Fibroblast of lung (primary cell): ENCODE data around the gene JAKMIP1. TPM values are rescaled to one million over a fixed set of nuclear protein-coding genes. Genes with fewer than 3 reads are reported as not detected.

Source experiments
- DNase-seq, 2 donors: peaks; one replicate each; pipeline versions ENCODE4 v3.0.0 to v3.0.0-alpha.2; 2010; ENCODE audit warnings: low read depth in 2 of 2
- H2AFZ ChIP-seq: 2 replicates; pipeline ENCODE4 v1.5.1; 2012; ENCODE audit warnings: low read length, control low read depth, inconsistent platforms
- H3K27ac ChIP-seq: 2 replicates; pipeline ENCODE4 v1.5.1; 2011; ENCODE audit warnings: low read length, control low read depth; ENCODE audit not compliant: insufficient read depth
- H3K27me3 ChIP-seq: 2 replicates; pipeline ENCODE4 v1.5.1; 2011; ENCODE audit warnings: mild to moderate bottlenecking, low read length; ENCODE audit not compliant: control insufficient read depth, insufficient read depth
- H3K36me3 ChIP-seq: 2 replicates; pipeline ENCODE4 v1.5.1; 2011; ENCODE audit warnings: low read length; ENCODE audit not compliant: control insufficient read depth, insufficient read depth
- H3K4me1 ChIP-seq: 2 replicates; pipeline ENCODE4 v1.5.1; 2011; ENCODE audit warnings: low read length; ENCODE audit not compliant: control insufficient read depth, insufficient read depth; ENCODE audit errors: extremely low read depth
- H3K4me2 ChIP-seq: 2 replicates; pipeline ENCODE4 v1.5.1; 2011; ENCODE audit warnings: low read length, control low read depth; ENCODE audit not compliant: insufficient read depth; ENCODE audit errors: extremely low read depth
- H3K4me3 ChIP-seq, 4 experiments: fragments of 200-600 bp in 1 of 4; sonication (generic) in 1 of 4; replicated peaks in 1 of 4; 2 replicates each; pipeline ENCODE4 v1.5.1; 2011 to 2016; ENCODE audit warnings: low read length in 4 of 4, low read depth in 3 of 4, mild to moderate bottlenecking in 3 of 4, control low read depth in 2 of 4, inconsistent platforms in 1 of 4, mixed read lengths in 1 of 4; ENCODE audit not compliant: insufficient read depth in 1 of 4; ENCODE audit errors: control extremely low read depth in 1 of 4
- H3K79me2 ChIP-seq: 2 replicates; pipeline ENCODE4 v1.5.1; 2012; ENCODE audit warnings: mild to moderate bottlenecking, low read length, inconsistent platforms; ENCODE audit not compliant: control insufficient read depth, insufficient read depth
- H3K9ac ChIP-seq: 2 replicates; pipeline ENCODE4 v1.5.1; 2011; ENCODE audit warnings: mild to moderate bottlenecking, low read length, control low read depth; ENCODE audit not compliant: insufficient read depth
- H3K9me3 ChIP-seq: 2 replicates; pipeline ENCODE4 v1.5.1; 2012; ENCODE audit warnings: low read depth, low read length; ENCODE audit not compliant: control insufficient read depth, insufficient read depth
- H4K20me1 ChIP-seq: 2 replicates; pipeline ENCODE4 v1.5.1; 2011; ENCODE audit warnings: low read length; ENCODE audit not compliant: control insufficient read depth, insufficient read depth; ENCODE audit errors: extremely low read depth
- CTCF ChIP-seq, 2 donors: IDR thresholded peaks in 1 of 2; conservative IDR thresholded peaks in 1 of 2; 1 replicate in 1 of 2; 2 replicates in 1 of 2; pipeline ENCODE4 v1.5.1; 2011 to 2012; ENCODE audit warnings: low read length in 2 of 2, control low read depth in 1 of 2, inconsistent platforms in 1 of 2, low read depth in 1 of 2, mild to moderate bottlenecking in 1 of 2
- EZH2 ChIP-seq: IDR thresholded peaks from 2 replicates; pipeline ENCODE4 v1.5.1; 2012; ENCODE audit warnings: low read length, control low read depth, mild to moderate bottlenecking; ENCODE audit errors: missing control alignments
- polyA plus RNA-seq, 2 donors: library from polyadenylated mRNA; depleted of rRNA in 1 of 2; stranded (reverse) in 1 of 2; unstranded in 1 of 2; fragments of >200 nt; gene quantifications; 2 replicates each; pipeline ENCODE4 v1.2.1, GENCODE V29; 2011 to 2012; ENCODE audit warnings: missing spikeins in 1 of 2
- total RNA-seq: library from RNA; depleted of rRNA; stranded (reverse); fragments of >200 nt; gene quantifications from 2 replicates; pipeline ENCODE4 v1.2.1, GENCODE V29; 2014

JAKMIP1 gene
- total and polyA plus RNA-seq, 2 donors (not counting 1 experiment from before 2014, with no cell fraction given) = not detected

GRCh38 chr4:5988086-5988845 is 212.1 kb downstream of the JAKMIP1 start:
- Histone ChIP-seq H2AFZ (no peak overlapping the region), H3K4me1 (no peaks in the 10 kb centered on the region), H3K79me2 (no peaks in the 10 kb centered on the region), H3K4me3 (no peak overlapping the region), H3K9me3 (no peaks in the 10 kb centered on the region), H3K9ac (no peak overlapping the region), H3K27ac (no peak overlapping the region), H3K27me3 (no peaks in the 10 kb centered on the region), H3K4me2 (no peak overlapping the region), H4K20me1 (no peaks in the 10 kb centered on the region), H3K36me3 (no peaks in the 10 kb centered on the region)
- no peak for DNase-seq
- TF ChIP-seq CTCF (conservative IDR thresholded peaks at IDR 0.05 in 1 of 2, IDR thresholded peaks at IDR 0.05 in 1 of 2; ENCODE audit: low read depth in 1 of 2, low read length in 2 of 2) (no peak), EZH2 (no peak)

- no peak overlapping the region for H3K27ac ChIP-seq
- TF ChIP-seq CTCF (conservative IDR thresholded peaks at IDR 0.05 in 1 of 2, IDR thresholded peaks at IDR 0.05 in 1 of 2; ENCODE audit: low read depth in 1 of 2, low read length in 2 of 2) (no peak), EZH2 (no peak)
- H3K4me2 ChIP-seq = no peak overlapping the region
- H2AFZ ChIP-seq = no peak overlapping the region
- H3K36me3 ChIP-seq = no peaks in the 10 kb centered on the region
- DNase-seq = no peak
- no peak overlapping the region for H3K4me3 ChIP-seq
- H3K79me2 ChIP-seq = no peaks in the 10 kb centered on the region
- H4K20me1 ChIP-seq = no peaks in the 10 kb centered on the region
- H3K9ac ChIP-seq = no peak overlapping the region
- no peaks in the 10 kb centered on the region for H3K9me3 ChIP-seq
- no peaks in the 10 kb centered on the region for H3K4me1 ChIP-seq
- H3K27me3 ChIP-seq = no peaks in the 10 kb centered on the region
Measured at GRCh38 chr4:5984843-5985242, 215.5 kb downstream of the JAKMIP1 start.

- Histone ChIP-seq H4K20me1 (no peaks in the 10 kb centered on the region), H3K9ac (no peak overlapping the region), H3K9me3 (no peaks in the 10 kb centered on the region), H3K27me3 (no peaks in the 10 kb centered on the region), H3K4me2 (no peak overlapping the region), H2AFZ (no peak overlapping the region), H3K36me3 (no peaks in the 10 kb centered on the region), H3K4me3 (no peak overlapping the region), H3K79me2 (no peaks in the 10 kb centered on the region), H3K27ac (no peak overlapping the region), H3K4me1 (no peaks in the 10 kb centered on the region)
- no peak for DNase-seq
- no peak for TF ChIP-seq CTCF (conservative IDR thresholded peaks at IDR 0.05 in 1 of 2, IDR thresholded peaks at IDR 0.05 in 1 of 2; ENCODE audit: low read depth in 1 of 2, low read length in 2 of 2)
- TF ChIP-seq EZH2 = no peak
Measured at GRCh38 chr4:5982156-5982973, 218.0 kb downstream of the JAKMIP1 start.
